Prostate gland (tissue), 2 donors: ENCODE results near the gene DIP2B. TPM values are rescaled to one million over a fixed set of nuclear protein-coding genes. Genes with fewer than 3 reads are reported as not detected.

Source experiments
- DNase-seq: peaks from one replicate; pipeline ENCODE4 v3.0.0-alpha.2; 2019; ENCODE audit warnings: low spot score
- H3K27ac ChIP-seq, 2 donors: fragments of 200-600 bp; sonication (generic); 2 replicates each; pipeline ENCODE4 v1.5.1; 2017 to 2019
- H3K27me3 ChIP-seq: fragments of 200-600 bp; sonication (generic); replicated peaks from 2 replicates; pipeline ENCODE4 v1.5.1; 2019; ENCODE audit not compliant: insufficient read depth
- H3K36me3 ChIP-seq, 2 donors: fragments of 200-600 bp; sonication (generic); 1 replicate in 1 of 2; 2 replicates in 1 of 2; pipeline versions ENCODE4 v1.5.1 to v1.8.1; 2017 to 2019
- H3K4me1 ChIP-seq: fragments of 200-600 bp; sonication (generic); replicated peaks from 2 replicates; pipeline ENCODE4 v1.5.1; 2019
- H3K4me3 ChIP-seq, 2 donors: fragments of 200-600 bp; sonication (generic); 2 replicates each; pipeline ENCODE4 v1.5.1; 2017 to 2019
- H3K9me3 ChIP-seq: fragments of 200-600 bp; sonication (generic); 2 replicates; pipeline ENCODE4 v1.5.1; 2017
- CTCF ChIP-seq, 4 experiments: fragments of 200-600 bp in 2 of 4; fragments of 450-650 bp in 2 of 4; sonication (generic) in 2 of 4; IDR thresholded peaks; 1 replicate in 3 of 4; 2 replicates in 1 of 4; pipeline ENCODE4 v1.5.1; 2016 to 2019; ENCODE audit warnings: antibody characterized with exemption in 4 of 4, mild to moderate bottlenecking in 2 of 4, moderate library complexity in 2 of 4
- POLR2A ChIP-seq: fragments of 450-650 bp; IDR thresholded peaks from one replicate; pipeline ENCODE4 v1.6.1; 2016; ENCODE audit warnings: antibody characterized with exemption, mild to moderate bottlenecking
- POLR2AphosphoS5 ChIP-seq: sonication (generic); formaldehyde crosslinking; IDR thresholded peaks from one replicate; pipeline ENCODE4 v1.6.1; 2017; ENCODE audit warnings: antibody characterized with exemption
- WGBS: methylation state at CpG from one replicate; pipeline ENCODE4 v1.1.5; 2018; 5-methylcytosine and 5-hydroxymethylcytosine counted together
- intact Hi-C: fragments of 100-400 bp; cut with DNase I; formaldehyde crosslinking; loops from one replicate; pipeline ENCODE4 v1.14.2; 2022
- total RNA-seq, 2 donors: library from RNA; depleted of rRNA; stranded (reverse); fragments of >200 nt; gene quantifications; one replicate each; pipeline ENCODE4 v1.1.0, GENCODE V29; 2016

Gene DIP2B
- total RNA-seq, 2 donors from 2014 or later, result 23.2 to 56.3 TPM

DNA sequence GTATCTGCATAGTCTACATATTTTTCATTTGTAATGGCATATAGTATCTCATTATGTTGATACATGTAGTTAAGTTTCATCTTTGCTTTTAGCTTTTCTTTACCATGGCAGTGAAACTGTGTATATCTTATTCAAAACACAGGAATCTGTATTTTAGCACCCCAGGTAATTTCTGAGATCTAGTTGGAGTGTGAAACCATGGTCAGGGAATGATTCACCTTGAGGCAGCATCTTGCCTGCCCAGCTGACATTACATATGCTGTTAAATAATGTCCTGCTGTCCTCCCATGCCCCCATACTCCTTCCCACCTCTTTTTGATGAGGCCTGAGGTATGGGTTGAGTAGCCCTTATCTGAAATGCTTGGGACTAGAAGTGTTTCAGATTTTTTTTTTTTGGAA is 133.7 kb downstream of the DIP2B start:
- DNase-seq, result no peak
- intact Hi-C loops, result no loop called here
- no peaks in the 10 kb centered on the region for H3K4me1 ChIP-seq
- no peak overlapping the region for H3K27ac ChIP-seq
- no peaks in the 10 kb centered on the region for H3K9me3 ChIP-seq
- H3K4me3 ChIP-seq, result no peak overlapping the region
- TF ChIP-seq CTCF (IDR thresholded peaks at IDR 0.05), result no peak
- no peak for TF ChIP-seq POLR2A
- TF ChIP-seq POLR2AphosphoS5, result no peak
- no peaks in the 10 kb centered on the region for H3K27me3 ChIP-seq
- no peaks in the 10 kb centered on the region for H3K36me3 ChIP-seq

DNA sequence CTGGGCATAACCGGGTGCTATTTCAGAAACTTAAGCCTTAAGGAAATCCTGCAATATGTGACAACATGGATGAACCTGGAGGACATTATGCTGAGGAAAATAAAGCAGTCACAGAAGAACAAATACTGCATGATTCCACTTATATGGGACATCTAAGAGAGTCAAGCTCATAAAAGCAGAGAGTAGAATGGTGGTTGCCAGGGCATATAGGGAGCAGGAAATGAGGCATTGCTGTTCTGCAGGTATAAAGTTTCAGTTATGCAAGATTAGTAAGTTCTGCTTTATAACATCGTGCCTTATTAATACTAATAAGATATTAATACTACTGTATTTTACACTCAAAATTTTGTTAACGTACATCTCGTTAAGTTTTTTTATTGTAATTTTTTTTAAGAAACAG is 134.9 kb downstream of the DIP2B start:
- intact Hi-C loops, result no loop called here
- DNase-seq, result no peak
- TF ChIP-seq POLR2AphosphoS5, result no peak
- no peak for TF ChIP-seq CTCF (IDR thresholded peaks at IDR 0.05)
- no peak for TF ChIP-seq POLR2A
- no peaks in the 10 kb centered on the region for H3K36me3 ChIP-seq
- H3K27ac ChIP-seq, result no peak overlapping the region
- H3K9me3 ChIP-seq, result no peaks in the 10 kb centered on the region
- no peaks in the 10 kb centered on the region for H3K4me1 ChIP-seq
- no peaks in the 10 kb centered on the region for H3K27me3 ChIP-seq
- H3K4me3 ChIP-seq, result no peak overlapping the region
- 61% methylated on average over 4 of the region's 4 CpGs for WGBS

DNA sequence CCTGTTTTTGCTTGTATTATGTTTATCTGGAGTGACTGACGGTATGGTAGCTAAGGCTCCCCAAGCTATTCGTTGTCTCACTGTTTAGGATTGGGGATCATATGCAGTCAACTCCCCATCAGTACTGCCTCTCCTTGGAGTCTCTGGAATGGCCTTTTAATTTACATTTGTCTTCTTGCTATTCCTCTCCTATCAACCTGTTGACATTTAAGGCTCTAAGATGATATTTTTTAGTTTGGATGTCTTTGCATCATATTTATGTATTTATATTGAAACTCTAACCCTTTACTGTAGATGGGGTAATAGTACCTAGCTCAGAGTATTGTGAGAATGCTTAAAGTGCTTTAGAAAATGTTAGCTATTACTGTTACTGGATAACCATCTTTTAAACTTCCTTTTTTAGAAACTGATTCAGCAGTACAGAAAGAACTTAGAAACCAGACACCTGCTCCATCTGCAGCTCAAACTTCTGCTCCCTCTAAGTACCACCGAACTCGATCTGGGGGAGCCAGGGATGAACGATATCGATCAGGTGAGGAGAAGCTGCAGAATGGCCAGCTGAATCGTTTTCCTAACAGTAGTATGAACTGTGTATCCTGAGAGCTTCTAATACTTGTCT is 135.6 kb downstream of the DIP2B start:
- TF ChIP-seq POLR2AphosphoS5 (no peak), POLR2A (no peak), CTCF (IDR thresholded peaks at IDR 0.05) (no peak)
- no peak for DNase-seq
- Histone ChIP-seq H3K27me3 (no peaks in the 10 kb centered on the region), H3K4me3 (no peak overlapping the region), H3K9me3 (no peaks in the 10 kb centered on the region), H3K36me3 (no peaks in the 10 kb centered on the region), H3K27ac (no peak overlapping the region), H3K4me1 (no peaks in the 10 kb centered on the region)
- 60% methylated on average over 7 of the region's 7 CpGs for WGBS
- intact Hi-C loops, result no loop called here

GRCh38 chr12:50641566-50641965 is 136.8 kb downstream of the DIP2B start:
- H3K4me1 ChIP-seq, result no peaks in the 10 kb centered on the region
- intact Hi-C loops, result no loop called here
- 54% methylated on average over 5 of the region's 5 CpGs for WGBS
- no peaks in the 10 kb centered on the region for H3K36me3 ChIP-seq
- no peaks in the 10 kb centered on the region for H3K9me3 ChIP-seq
- no peak overlapping the region for H3K27ac ChIP-seq
- DNase-seq, result no peak
- no peaks in the 10 kb centered on the region for H3K27me3 ChIP-seq
- TF ChIP-seq POLR2AphosphoS5 (no peak), POLR2A (no peak), CTCF (IDR thresholded peaks at IDR 0.05) (peak in 1 of 4 experiments; percentile 25)
- H3K4me3 ChIP-seq, result no peak overlapping the region

DNA sequence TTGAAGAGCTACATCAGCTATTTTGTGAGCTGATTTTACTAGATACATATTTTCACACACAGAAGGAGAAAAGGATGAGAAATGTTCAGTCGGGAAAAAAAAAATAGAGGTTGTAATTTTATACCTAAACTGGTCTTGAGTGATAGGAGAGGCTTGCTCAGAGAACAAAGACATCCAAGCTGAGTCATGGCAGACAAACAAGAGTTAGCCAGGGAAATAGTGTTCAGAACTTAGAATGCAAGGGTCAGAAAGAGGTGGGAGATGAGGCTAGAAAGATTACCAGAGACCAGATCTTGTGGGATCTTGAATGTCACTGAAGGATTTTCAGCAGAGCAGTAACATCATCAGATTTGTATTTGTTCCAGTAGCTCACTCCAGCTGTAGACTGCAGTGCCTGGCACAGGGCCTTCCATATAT is 137.3 kb downstream of the DIP2B start:
- Histone ChIP-seq H3K27me3 (no peaks in the 10 kb centered on the region), H3K36me3 (no peaks in the 10 kb centered on the region), H3K27ac (no peak overlapping the region), H3K4me3 (no peak overlapping the region), H3K4me1 (peaks cover 2% of the 10 kb centered on the region), H3K9me3 (no peaks in the 10 kb centered on the region)
- no peak for TF ChIP-seq POLR2A
- intact Hi-C loops, result no loop called here
- WGBS, result 13% methylated on average over 1 of the region's 1 CpG
- DNase-seq, result no peak
